GM12892 (cell line): ENCODE measurements around the gene F2RL3.

Source experiments
- POLR2A ChIP-seq: IDR thresholded peaks from 2 replicates; pipeline ENCODE4 v1.6.1; 2011; ENCODE audit warnings: low read depth, low read length, control low read depth
- TAF1 ChIP-seq: IDR thresholded peaks from 2 replicates; pipeline ENCODE4 v1.6.1; 2011; ENCODE audit warnings: low read depth, mild to moderate bottlenecking, control low read depth, low read length, borderline replicate concordance

DNA sequence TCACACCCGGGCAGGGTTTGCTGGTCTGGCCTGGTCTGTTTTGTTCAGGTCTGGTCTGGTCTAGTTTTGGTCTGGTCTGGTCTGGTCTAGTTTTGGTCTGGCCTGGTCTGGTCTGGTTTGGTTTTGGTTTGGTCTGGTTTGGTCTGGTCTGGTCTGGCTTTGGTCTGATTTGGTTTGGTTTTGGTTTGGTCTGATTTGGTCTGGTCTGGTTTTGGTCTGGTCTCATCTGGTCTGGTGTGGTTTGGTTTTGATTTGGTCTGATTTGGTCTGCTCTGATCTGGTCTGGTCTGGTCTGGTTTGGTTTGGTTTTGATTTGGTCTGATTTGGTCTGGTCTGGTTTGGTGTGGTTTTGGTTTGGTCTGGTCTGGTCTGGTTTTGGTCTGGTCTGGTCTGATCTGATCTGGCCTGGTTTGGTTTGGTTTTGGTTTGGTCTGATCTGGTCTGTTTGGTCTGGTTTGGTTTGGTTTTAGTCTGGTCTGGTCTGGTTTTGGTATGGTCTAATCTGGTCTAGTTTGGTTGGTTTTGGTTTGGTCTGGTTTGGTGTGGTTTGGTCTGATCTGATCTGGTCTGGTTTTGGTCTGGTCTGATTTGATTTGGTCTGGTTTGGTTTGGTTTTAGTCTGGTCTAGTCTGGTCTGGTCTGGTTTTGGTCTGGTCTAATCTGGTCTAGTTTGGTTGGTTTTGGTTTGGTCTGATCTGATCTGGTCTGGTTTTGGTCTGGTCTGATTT, 14.4 kb upstream of the F2RL3 start:
- no peak for TF ChIP-seq TAF1
- TF ChIP-seq POLR2A = no peak
